Frontal cortex (tissue), 4 donors: ENCODE results near the gene GIT2. TPM values are rescaled to one million over a fixed set of nuclear protein-coding genes. Genes with fewer than 3 reads are reported as not detected.
A peak's percentile ranks its signal among the peaks of the same experiment; 100 is the strongest.
"Not testable (repeated sequence)": the region's sequence is repeated elsewhere in the genome, so short reads cannot be mapped to it uniquely, and the experiment has no call there.

Experiments
- DNase-seq, 2 donors: peaks; one replicate each; pipeline ENCODE4 v3.0.0; 2012; ENCODE audit warnings: low spot score in 2 of 2
- FAIRE-seq: peaks from 2 replicates; lab custom pipeline; 2012; peaks lifted over from hg19 to GRCh38; lab: Jason Lieb, UNC
- total RNA-seq: library from RNA; depleted of rRNA; stranded (reverse); fragments of >200 nt; gene quantifications from one replicate; pipeline ENCODE4 v1.2.3, GENCODE V29; 2014
- donor health status: control.
- donor health status: control.
- donor health status: control.

GIT2 gene
- total RNA-seq, 1 donor from 2014 or later, result 20.4 TPM

- DNase-seq, result peak in 1 of 2 donors; percentile 54
- no peak for FAIRE-seq
Observed at GRCh38 chr12:109900752-109901580, 95.2 kb downstream of the GIT2 start.

DNA sequence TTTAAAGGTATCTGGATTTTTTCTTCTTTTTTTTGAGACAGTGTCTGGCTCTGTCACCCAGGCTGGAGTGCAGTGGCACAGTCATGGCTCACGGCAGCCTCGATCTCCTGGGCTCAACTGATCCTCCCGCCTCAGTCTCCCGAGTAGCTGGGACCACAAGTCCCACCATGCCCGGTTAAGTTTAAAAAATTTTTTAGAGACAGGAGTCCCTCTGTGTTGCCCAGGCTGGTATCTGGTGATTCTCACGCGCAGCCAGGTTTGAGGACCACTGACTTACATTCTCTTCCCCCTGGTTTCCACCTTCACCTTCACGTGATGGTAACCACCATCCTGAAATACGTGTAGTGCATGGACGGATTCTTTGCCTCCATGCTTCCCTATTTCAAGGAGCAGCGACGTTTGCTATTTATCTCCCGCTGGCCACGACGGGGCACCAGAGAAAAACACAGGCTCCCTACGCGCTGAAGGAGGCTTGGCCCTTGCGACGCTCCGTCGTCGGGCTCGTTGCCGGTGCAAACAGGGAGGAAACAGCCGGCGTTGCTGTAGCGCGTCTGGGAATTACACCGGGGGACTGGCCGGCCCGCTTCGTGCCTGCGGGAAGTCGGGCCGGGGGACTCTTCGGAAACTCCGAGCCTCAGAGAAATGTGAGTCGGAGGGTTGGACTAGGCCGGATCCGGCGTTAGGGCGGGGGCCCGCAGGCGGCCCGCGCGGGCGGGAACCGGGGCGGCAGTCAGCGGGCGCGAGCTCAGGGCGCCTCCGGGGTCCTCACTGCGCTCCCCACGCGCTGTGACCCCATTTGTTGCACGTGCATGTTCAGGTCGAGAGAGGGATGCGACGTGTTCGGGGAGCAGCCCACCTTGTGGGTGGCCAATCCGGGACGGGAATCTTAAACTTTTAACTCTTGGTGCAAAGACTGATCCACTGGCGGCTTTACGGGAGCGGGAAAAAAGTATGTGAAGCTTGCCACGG is 96.1 kb downstream of the GIT2 start, which contains the start of gene TCHP:
TSS of gene TCHP (plus strand) at position 492 of the 969 bp plus-strand sequence. CDS start 2,753 bp downstream, outside the sequence.
- DNase-seq (peak; percentile 89 to 91), FAIRE-seq (no peak)

GRCh38 chr12:109899345-109899744 is 96.8 kb downstream of the GIT2 start:
- DNase-seq, FAIRE-seq: not testable (repeated sequence)

GRCh38 chr12:109897029-109897428 is 99.1 kb downstream of the GIT2 start:
- FAIRE-seq (no peak), DNase-seq (no peak)

DNA sequence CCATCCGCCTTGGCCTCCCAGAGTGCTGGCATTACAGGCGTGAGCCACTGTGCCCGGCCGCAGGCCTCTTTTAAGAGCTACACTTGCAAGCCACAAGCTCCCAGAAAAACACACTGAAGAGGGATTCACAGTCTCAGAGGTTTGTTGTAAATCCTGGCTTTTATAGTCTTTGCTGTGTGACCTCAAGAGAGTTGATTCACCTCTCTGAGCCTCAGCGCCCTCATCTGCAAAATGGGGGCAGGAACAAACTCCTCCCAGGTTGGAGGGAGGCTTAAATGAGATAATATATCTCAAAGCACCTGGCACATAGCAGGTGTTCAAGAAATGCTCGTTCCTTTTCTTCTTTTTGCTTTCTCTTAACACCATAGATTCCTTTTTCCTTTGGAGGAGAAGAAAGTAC is 100.0 kb downstream of the GIT2 start:
- FAIRE-seq (no peak), DNase-seq (no peak)

- FAIRE-seq, result no peak
Observed at GRCh38 chr12:109894939-109895338, 101.2 kb downstream of the GIT2 start.

DNA sequence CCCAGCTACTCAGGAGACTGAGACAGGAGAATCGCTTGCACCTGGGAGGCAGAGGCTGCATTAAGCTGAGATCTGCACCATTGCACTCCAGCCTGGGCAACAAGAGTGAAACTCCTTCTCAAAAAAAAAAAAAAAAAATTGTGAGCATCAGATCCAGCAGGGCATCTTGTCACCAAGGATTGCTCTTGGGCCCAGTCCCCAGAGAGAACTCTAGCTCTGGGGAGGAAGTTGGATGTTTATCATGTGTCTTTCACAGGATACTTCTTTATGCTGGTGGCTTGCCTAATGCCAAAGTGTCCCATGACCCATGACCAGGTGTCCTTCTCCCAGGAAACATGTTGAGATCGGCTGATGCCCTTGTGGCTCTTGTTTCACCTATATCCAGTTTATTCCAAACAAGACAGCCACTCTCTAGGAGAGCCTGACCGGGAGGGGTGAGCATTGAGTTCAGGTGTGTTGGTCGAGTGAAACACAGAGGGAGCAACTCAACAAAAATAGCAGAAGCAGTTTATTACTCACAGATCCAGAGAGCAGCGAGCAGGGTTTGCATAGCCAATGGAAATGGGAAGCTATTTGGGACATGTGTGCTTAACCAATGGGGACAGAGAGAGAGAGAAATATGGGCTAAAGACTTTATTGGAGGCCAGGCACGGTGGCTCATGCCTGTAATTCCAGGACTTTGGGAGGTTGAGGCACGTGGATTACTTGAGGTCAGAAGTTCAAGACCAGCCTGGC is 102.7 kb downstream of the GIT2 start:
- FAIRE-seq (no peak), DNase-seq (no peak)

More at GRCh38 chr12:109894939-109895338, 101.2 kb downstream of the GIT2 start:
- DNase-seq, result no peak

DNA sequence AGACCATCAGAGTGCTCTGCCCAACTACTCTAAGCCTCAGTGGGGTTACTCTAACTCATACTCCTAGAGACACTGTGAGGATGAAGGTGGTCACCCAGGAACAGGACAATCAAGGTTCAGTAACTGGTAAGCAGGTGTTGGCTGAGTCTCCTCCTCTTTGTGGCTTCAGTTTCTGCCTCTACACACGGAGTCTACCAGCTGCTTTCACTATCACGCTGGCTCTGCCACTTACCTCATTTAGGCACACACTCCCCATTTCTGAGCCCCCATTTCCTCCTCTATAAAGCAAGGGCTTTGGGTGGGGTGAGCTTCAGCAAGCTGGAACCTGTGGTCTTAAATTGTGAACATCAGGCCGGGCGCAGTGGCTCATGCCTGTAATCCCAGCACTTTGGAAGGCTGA is 103.4 kb downstream of the GIT2 start:
- DNase-seq (no peak), FAIRE-seq (no peak)

DNA sequence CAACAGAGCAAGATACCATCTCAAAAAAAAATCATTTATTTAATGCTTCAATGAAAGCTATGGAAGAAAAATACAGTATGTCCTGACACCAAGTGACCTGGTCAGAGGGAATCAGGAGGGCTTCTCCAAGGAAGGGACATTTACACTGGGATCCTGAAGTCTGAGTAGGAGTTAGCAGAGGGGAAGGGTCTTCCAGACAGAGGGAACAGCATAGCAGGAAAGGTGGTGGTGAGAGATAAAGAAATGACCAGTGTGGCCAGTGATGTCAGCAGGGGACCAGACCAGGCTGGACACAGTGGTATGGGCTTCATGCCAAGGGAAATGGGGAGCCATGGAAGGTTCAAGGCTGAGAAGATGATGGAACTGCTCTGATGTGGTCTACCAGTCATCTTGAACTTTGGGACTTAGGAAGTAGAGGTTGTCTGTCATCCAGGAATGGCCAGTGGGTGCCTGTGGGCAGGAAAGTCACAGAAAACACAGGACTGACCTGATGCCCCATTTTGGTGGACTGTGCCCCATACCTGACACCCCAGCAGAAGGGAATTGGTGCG is 103.9 kb downstream of the GIT2 start:
- DNase-seq, result no peak

DNA sequence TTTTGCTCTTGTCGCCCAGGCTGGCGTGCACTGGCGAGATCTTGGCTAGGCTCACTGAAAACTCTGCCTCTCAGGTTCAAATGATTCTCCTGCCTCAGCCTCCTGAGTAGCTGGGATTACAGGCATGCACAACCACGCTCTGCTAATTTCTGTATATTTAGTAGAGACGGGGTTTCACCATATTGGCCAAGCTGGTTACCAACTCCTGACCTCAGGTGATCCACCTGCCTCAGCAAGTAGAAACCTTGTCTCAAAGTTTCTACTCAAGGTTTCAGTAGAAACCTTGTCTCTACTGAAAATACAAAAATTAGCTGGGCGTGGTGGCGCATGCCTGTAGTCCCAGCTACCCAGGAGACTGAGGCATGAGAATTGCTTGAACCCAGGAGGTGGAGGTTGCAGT is 104.4 kb downstream of the GIT2 start:
- not testable (repeated sequence) for DNase-seq, FAIRE-seq

More for the DNA sequence above, 103.9 kb downstream of the GIT2 start:
- no peak for FAIRE-seq

- DNase-seq (no peak), FAIRE-seq (no peak)
Observed at GRCh38 chr12:109890620-109891170, 105.5 kb downstream of the GIT2 start.

GRCh38 chr12:109888179-109889020 is 107.8 kb downstream of the GIT2 start:
- DNase-seq (no peak), FAIRE-seq (no peak)

DNA sequence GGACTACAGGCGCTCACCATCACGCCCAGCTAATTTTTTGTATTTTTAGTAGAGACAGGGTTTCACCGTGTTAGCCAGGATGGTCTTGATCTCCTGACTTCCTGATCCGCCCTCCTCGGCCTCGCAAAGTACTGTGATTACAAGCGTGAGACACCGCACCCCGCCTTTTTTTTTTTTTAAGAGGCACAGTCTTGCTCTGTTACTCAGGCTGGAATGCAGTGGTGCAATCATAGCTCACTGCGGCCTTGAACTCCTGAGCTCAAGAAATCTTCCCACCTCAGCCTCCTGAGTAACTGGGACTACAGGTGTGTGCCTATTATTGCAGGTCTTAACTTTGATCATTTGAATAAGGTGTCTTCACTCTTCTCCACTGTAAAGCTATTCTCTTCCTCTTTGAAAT is 110.6 kb downstream of the GIT2 start:
- no peak for DNase-seq
- no peak for FAIRE-seq

DNA sequence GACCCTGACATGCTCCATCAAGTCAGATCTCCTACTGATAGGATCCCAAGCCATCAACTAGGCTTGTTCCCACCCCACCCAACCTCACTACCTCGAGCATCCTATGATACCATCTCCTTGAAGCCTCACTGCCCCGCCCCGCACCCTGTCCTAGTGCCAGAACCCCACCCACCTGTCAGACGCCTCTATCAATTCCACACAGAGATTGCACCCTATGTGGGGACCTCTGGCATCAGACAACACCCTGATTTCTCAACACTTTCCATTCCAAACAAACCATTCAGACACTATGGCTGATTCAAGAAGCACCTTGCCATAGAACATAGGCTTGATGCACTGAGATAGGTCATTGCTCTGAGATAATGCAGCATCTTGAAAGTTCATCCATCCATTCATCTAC is 112.7 kb downstream of the GIT2 start:
- DNase-seq, result no peak
- FAIRE-seq, result no peak

GRCh38 chr12:109881752-109882151 is 114.4 kb downstream of the GIT2 start:
- no peak for FAIRE-seq
- DNase-seq, result no peak

DNA sequence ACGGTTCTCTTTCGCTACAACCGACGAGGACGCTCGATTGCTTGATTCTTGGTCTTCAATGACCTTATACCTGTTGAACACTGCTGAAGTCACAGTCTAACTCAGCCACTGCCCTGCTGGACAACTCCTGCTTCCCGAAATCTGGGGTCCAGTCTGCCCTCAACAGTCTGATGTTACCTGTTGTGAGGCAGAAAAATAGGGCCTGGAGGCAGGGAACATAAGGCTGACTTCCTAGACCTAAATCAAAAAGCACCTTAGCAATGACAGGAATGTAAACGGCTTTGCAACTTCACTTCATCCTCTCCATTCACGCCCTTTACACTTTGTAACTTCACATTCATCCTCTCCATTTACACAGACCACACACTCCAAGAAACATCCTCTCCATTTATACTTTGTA is 115.2 kb downstream of the GIT2 start:
- FAIRE-seq (no peak), DNase-seq (no peak)

GRCh38 chr12:109880043-109880931 is 115.9 kb downstream of the GIT2 start, which contains the start of gene GLTP:
TSS of gene GLTP (minus strand) at chr12:109880541. CDS start at chr12:109880374, 167 bp downstream.
- no peak for FAIRE-seq
- peak; percentile 97 to 98 for DNase-seq
